SW480 (cell line): ENCODE results near the gene MS4A3.
"Not testable (repeated sequence)": the region's sequence is repeated elsewhere in the genome, so short reads cannot be mapped to it uniquely, and the experiment has no call there.

Experiments used
- DNase-seq: peaks from one replicate; pipeline ENCODE4 v3.0.0-alpha.2; 2016; ENCODE audit warnings: low spot score

Gene MS4A3

GRCh38 chr11:60056349-60056969, at the start of gene MS4A3:
MS4A3 (plus strand) TSS chr11:60056665; CDS start chr11:60061161, 4,496 bp downstream.
- no peak for DNase-seq

GRCh38 chr11:60016881-60017280, 39.6 kb upstream of the MS4A3 start, which contains the start of gene OOSP4B:
OOSP4B (plus strand) TSS chr11:60017181.
- no peak for DNase-seq

- no peak for DNase-seq
Measured at GRCh38 chr11:60018058-60018457, 38.4 kb upstream of the MS4A3 start.

GRCh38 chr11:60020376-60020775, 36.1 kb upstream of the MS4A3 start:
- not testable (repeated sequence) for DNase-seq

- no peak for DNase-seq
Measured at GRCh38 chr11:60029015-60029632, 27.3 kb upstream of the MS4A3 start.

GRCh38 chr11:60040109-60040508, 16.4 kb upstream of the MS4A3 start, which contains the start of gene OOSP2:
OOSP2 (plus strand) TSS chr11:60040409; CDS start chr11:60040460, 51 bp downstream.
- no peak for DNase-seq

GRCh38 chr11:60050422-60050821, 6.0 kb upstream of the MS4A3 start:
- not testable (repeated sequence) for DNase-seq

GRCh38 chr11:60050839-60051238, 5.6 kb upstream of the MS4A3 start:
- DNase-seq = not testable (repeated sequence)

- DNase-seq = no peak
Measured at GRCh38 chr11:60059052-60059451, 2.6 kb downstream of the MS4A3 start.

GRCh38 chr11:60059521-60060240, 3.2 kb downstream of the MS4A3 start:
- DNase-seq = no peak

GRCh38 chr11:60064111-60064510, 7.6 kb downstream of the MS4A3 start:
- DNase-seq = no peak

GRCh38 chr11:60065801-60066200, 9.3 kb downstream of the MS4A3 start:
- DNase-seq = no peak

- DNase-seq = no peak
Measured at GRCh38 chr11:60069450-60069849, 13.0 kb downstream of the MS4A3 start.

GRCh38 chr11:60071644-60072043, 15.2 kb downstream of the MS4A3 start:
- not testable (repeated sequence) for DNase-seq

- no peak for DNase-seq
Measured at GRCh38 chr11:60077216-60077817, 20.9 kb downstream of the MS4A3 start.

GRCh38 chr11:60077981-60078380, 21.5 kb downstream of the MS4A3 start:
- DNase-seq = no peak

GRCh38 chr11:60078745-60079144, 22.3 kb downstream of the MS4A3 start:
- no peak for DNase-seq

- no peak for DNase-seq
Measured at GRCh38 chr11:60080535-60080934, 24.1 kb downstream of the MS4A3 start.

- no peak for DNase-seq
Measured at GRCh38 chr11:60084631-60085273, 28.3 kb downstream of the MS4A3 start.

- no peak for DNase-seq
Measured at GRCh38 chr11:60085909-60086308, 29.4 kb downstream of the MS4A3 start.

GRCh38 chr11:60087239-60087638, 30.8 kb downstream of the MS4A3 start:
- no peak for DNase-seq

GRCh38 chr11:60088364-60088763, 31.9 kb downstream of the MS4A3 start, which contains the start of gene MS4A2:
MS4A2 (plus strand) TSS chr11:60088664; CDS start chr11:60088766, 102 bp downstream.
- DNase-seq = no peak
